GM21528 (cell line): ENCODE data around the gene DOK1.
"Not testable (repeated sequence)": the region's sequence is repeated elsewhere in the genome, so short reads cannot be mapped to it uniquely, and the experiment has no call there.

ENCODE experiments used
- ATAC-seq: cut with Tn5 transposase; IDR thresholded peaks from one replicate; pipeline ENCODE4 v1.9.1; 2021; ENCODE audit warnings: mild to moderate bottlenecking, moderate library complexity; ENCODE audit not compliant: unreplicated experiment, low FRiP score

The DOK1 gene

GRCh38 chr2:74544634-74545033 is 9.9 kb upstream of the DOK1 start:
- no peak for ATAC-seq

DNA sequence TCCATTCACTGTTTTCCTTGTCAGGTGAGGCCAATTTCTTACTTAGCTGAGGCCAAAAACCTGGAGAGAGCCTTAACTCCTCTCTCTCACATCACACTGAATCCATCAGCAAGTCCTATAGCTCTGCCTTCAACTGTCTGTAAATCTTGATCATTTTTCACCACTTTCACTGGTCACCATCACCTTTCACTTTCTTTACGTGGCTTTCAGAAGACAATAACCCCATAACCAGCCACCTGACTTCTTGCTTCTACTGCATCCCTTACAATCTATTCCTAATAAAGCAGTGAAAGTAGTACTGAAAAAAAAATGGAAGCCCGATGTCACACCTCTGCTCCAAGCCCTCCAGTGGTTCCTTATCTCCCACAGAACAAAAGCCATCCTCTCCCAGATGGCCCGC is 8.5 kb upstream of the DOK1 start:
- no peak for ATAC-seq

DNA sequence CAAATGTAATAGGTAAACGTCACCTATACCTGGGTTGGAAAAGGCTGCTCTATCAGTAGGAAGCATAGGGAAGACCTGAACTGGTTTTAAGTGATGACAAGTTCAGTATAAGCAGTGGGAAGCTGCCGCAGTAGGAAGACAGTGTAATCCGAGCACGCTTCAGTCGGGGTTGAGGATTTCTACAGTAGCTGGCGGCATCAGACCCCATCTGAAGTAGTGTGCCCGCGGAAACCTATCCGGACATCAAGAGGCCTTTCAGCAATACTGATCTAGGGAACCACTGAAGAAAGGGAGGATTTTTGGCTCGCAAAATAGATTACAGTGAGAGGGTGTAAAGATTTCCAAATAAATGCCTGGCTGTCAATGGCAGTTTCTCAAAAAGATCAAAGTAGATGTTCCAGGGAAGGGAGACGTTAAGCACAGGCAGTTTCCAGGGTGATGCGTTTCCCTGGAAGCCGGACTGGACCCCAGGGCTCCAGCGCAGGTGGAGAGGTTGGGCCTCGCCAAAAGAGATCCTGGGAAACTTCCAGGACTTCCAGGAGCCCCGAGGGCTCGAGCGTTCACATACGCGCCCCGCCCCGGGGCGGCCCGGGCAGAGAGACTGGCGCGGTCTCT is 6.1 kb upstream of the DOK1 start:
- no peak for ATAC-seq

- ATAC-seq = peak; percentile 49
These were observed 5.4 kb upstream of the DOK1 start for GRCh38 chr2:74548900-74549826.

- ATAC-seq = no peak
These were observed 4.3 kb upstream of the DOK1 start for GRCh38 chr2:74550231-74550630.

DNA sequence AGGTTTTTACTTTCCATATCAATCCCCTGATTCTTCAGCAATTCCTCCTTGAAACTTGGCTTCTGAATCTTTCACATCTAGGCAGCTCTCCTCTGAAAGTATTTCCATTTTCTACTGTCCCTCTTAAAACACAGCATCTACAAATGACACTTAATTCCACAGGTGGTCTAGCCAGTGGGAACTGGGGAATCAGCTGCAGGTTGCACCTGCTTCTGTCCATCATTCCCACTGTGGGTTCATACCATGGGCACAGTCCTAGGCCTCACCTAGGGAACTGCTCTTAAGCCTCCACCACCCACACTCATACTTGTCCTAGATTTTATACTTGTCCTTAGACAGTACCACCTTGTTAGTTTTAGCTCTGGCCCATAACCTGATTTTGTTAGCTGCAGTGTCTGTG is 3.0 kb upstream of the DOK1 start:
- ATAC-seq = no peak

DNA sequence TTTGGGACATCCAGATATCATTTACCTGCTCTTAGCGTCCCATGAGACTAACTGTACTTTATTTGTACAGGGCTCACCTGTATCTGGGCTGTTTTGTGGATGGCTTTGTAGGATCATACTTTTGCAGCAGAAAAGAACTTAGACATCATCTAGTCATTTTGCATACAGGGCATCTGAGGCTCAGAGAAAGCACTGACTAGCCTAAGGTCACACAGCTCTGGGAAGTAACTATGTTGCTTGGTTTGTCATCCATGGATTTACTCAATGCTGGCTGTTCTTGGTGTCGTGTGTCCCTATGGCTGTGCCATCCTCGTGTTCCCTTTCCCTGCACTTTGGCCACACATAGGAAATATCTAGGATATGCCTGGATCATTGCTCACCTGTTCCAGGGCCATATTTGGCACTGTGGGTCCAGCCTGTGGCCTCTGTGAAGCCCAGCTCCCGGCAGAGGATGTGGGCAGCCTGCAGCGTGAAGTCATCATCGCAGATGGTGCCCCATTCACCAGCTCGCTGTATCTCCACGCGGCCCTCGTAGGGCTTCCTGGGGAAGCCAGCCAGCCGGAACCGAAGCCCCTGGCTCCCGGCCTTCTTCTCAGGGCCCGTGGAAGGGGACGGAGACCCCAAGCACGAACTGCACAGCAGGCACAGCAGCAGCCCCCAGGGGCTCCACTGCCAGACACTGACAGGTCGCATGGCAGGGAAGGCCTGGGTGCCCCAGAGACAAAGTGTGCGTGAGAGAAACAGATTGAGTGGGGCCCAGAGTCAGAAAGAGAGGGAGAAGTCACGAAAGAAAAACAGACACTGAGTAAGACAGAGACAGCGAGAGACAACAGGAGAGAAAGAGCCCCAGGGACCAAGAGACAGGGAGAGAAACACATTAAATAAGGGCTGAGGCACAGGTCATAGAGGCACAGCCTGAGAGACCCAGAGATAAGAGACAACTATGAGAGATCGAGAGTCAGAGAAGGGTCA is 2.3 kb upstream of the DOK1 start:
- ATAC-seq = no peak

DNA sequence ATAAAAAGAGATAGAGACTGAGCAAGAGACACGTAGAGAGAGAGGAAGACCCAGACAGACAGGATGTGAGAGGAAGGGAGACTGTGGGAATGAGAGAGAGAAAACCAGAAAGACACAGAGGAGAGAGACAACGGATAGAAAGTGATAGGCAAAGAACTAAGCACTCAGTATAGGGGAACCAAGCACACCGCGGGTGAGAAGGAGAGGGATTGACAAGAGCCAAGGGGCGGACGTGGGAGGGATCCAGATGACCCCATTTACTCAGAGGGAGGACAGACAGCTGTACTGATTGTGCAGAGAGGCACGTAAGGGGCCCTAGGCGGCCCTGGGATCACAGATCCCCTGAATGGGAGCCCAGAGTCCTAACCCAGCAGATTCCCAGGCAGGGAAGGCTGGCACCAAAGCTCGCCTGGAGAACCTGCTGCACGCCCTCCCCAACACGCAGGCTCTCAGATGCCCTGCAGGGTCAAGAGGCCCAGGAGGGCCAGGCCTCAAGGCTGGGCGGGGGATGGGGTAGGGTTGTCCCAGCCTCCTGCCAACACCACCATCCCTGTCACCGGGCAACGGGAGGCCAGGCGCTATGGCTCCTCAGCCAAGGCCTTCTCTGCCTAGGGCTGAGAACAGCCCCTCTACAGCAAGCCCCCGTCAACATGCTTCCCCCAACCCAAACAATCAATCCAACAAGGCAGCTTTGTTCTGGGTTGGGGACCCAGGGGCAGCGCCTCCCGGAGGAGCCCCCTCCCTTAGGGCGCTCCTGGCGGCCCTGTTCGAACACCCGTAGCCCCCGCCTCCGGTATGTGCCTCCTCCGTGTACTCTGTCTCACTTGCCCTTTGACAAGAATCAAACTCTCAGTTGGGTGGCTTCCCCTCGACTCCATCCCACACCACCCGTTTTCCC is 1.4 kb upstream of the DOK1 start:
- ATAC-seq = no peak

DNA sequence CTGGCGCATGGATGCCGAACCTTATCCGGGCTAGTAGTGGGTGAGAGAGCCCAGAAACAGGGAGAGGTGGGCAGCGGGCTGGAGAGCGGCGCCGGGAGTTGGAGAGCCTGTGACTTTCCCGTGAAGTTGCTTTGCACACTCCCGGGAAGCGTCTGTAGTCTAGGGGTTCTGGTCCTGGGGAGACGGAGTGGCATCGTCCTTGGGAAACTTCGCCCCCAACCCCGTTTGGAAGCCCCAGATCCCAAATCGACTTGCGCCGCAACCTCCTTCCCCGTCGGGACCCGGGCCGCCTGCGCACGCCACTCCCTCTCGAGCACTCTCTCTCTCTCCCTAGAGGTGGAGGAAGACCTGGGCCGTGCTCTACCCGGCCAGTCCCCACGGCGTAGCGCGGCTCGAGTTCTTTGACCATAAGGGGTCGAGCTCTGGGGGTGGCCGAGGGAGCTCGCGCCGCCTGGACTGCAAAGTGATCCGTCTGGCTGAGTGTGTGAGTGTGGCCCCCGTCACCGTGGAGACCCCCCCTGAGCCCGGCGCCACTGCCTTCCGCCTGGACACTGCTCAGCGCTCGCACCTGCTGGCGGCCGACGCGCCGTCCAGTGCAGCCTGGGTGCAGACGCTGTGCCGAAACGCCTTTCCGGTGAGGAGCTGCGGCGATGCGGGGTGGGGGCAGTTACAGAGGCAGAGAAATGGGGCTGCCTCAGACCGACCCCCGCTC is 456 bp downstream of the DOK1 start:
- ATAC-seq = peak; percentile 48

DNA sequence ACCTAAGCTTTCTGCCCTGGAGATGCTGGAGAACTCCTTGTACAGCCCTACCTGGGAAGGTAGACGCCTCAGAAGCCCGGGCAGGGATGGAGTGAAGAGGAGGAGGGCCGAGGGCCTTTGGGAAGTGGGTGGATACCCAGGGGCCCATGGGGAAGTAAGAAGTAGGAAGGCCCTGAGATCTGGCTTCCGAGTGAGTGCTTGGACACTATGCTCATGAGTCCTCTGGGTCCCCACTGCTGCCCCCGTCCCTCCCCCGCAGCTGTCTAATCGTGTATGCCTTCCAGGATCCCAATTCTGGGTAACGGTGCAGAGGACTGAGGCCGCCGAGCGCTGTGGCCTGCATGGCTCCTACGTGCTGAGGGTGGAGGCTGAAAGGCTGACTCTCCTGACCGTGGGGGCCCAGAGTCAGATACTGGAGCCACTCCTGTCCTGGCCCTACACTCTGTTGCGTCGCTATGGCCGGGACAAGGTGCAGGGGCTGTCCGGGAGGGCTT is 1.1 kb downstream of the DOK1 start:
- ATAC-seq = no peak

- no peak for ATAC-seq
These were observed 1.6 kb downstream of the DOK1 start for GRCh38 chr2:74556159-74556558.

- ATAC-seq = no peak
These were observed 2.4 kb downstream of the DOK1 start for GRCh38 chr2:74556831-74557370.

DNA sequence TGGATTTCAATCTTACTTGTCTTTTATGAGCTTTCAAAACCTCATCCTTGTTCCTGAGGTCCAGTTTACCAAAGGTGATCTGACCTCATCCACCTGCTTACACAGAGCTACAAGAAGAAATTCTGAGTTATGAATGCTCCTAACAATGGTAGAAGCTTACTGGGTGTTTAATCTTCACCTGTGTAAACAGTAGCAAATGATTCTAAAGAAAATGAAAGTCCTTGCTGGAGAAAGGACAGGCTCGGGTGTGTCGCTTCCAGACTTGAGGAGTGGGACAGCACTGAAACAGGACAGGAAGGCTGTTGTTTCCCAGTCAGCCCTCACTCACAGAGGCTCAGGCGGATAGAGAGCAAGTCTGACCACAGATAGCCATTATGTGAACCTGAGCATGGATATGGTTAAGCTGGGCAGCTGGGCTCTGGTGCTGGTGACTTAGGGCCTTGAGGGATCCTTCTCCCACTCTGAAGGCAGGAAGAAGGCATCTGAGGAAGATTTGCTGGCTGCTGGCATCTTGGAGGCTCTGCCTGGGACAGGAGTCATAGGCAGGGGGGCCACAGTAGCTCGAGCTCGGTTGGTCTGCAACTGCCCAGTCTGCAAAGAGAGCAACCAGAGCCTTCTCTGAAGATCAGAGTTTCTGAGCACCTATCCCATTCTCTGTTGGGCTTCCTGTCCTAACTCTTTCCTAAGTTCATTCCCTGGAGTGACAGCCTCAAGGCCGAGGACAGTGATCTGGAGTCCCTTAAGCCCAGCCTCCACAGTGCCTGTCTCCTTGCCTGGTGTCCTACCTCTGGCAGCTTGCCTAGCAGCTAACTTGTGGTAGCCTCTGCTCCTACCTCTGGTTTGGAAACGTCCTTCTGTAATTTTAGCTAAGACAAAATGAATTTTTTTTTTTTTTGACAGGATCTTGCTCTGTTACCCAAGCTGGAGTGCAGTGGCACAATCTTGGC is 4.0 kb downstream of the DOK1 start:
- ATAC-seq = no peak

DNA sequence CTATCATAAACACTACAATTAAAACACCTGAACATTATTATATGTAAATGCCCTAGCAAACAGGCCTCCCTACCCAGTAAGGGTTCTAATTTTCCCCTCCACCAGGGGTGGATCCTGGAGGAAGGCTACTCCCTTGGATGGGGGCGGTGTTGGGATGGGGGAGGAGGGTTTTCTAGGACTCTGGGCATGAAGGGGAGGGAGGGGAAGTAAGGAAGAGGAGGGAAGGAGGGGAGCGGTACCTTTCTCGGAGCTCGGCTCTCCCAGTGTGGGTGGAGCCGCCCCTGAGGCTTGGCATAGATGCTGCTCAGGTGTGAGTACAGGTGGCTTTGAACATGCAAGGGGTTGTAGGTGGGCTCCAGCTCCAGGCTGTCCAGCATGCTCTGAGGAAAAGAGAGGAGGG is 5.4 kb downstream of the DOK1 start:
- ATAC-seq = no peak

DNA sequence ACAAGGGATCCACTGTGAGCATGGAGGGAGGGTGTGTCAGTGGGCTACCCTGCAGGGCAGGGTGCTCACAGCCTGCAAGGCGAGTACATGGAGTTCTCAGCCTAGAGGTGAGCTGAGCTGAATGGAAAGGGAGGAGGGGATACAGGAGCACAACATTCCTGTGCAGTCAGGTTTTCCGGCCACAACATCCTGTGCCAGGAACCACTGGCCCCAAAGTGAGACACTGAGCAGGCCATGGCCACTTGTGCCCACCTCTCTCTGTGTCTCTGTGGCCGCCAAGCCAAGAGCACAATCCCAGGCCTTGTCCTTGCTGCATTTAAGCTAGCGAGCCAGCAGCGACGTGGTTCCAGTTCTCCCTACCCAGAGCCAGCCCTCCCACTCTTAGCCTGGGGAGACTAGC is 6.1 kb downstream of the DOK1 start:
- ATAC-seq = no peak

GRCh38 chr2:74561022-74561421 is 6.5 kb downstream of the DOK1 start:
- ATAC-seq = not testable (repeated sequence)

DNA sequence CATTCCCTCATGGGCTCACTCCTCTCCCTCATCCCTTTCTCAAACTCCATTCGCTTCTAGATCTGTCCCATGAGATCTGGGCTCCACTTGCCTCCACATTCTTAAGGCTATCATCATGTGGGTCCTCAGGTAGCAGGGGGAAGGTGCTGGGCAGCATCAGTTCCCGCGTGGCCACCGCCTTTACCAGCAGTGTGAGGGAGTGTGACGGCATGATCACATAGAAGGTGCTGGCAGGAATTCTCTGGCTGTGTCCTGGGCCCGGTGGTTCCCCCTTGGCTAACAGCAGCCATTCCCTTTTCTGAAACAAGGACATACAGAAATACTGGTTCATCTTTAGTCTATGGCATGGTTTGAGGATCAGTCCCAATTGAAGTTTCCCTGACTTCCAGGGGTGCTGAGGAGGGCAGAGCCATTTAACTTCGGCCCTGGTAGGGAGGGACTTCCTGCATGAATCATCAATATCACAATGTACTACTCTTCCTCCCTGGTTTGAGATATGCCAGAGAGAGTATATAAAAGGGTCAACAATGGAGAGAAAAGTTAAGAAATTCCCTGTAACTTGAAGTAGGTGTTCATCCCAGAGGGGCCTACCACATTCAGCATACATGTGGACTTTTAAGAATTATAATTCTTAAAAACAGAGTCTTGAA is 7.7 kb downstream of the DOK1 start:
- ATAC-seq = no peak
